GM23248 (cell line): ENCODE results near the gene CLSTN2.

Experiments used
- EZH2 ChIP-seq: fragments of 200-600 bp; sonication (generic); IDR thresholded peaks from 2 replicates; pipeline ENCODE4 v1.6.1; 2018; ENCODE audit warnings: antibody characterized with exemption, mild to moderate bottlenecking; ENCODE audit not compliant: insufficient read depth, poor library complexity, severe bottlenecking
- EZH2phosphoT487 ChIP-seq: fragments of 200-600 bp; sonication (generic); IDR thresholded peaks from 2 replicates; pipeline ENCODE4 v1.6.1; 2018; ENCODE audit warnings: antibody characterized with exemption, moderate library complexity, mild to moderate bottlenecking, low read depth; ENCODE audit not compliant: insufficient read depth

GRCh38 chr3:140160553-140160952 is 225.6 kb downstream of the CLSTN2 start:
- no peak for TF ChIP-seq EZH2
- no peak for TF ChIP-seq EZH2phosphoT487
